Epithelial cell of esophagus (primary cell): ENCODE measurements around the gene LEKR1.
"Not testable (repeated sequence)": the region's sequence is repeated elsewhere in the genome, so short reads cannot be mapped to it uniquely, and the experiment has no call there.

Source experiments
- DNase-seq: peaks from one replicate; pipeline ENCODE4 v3.0.0; 2010; ENCODE audit warnings: low read depth
- H3K4me3 ChIP-seq: 2 replicates; pipeline ENCODE4 v1.5.1; 2011; ENCODE audit warnings: mild to moderate bottlenecking, low read length, control low read depth
- CTCF ChIP-seq: IDR thresholded peaks from 2 replicates; pipeline ENCODE4 v1.5.1; 2011; ENCODE audit warnings: low read depth, mild to moderate bottlenecking, low read length, control low read depth, inconsistent platforms; ENCODE audit not compliant: insufficient read depth; ENCODE audit errors: missing control alignments

The LEKR1 gene

GRCh38 chr3:156816794-156817645, 9.1 kb upstream of the LEKR1 start:
- no peak for TF ChIP-seq CTCF
- DNase-seq, result peak; percentile 76

GRCh38 chr3:156817646-156818272, 8.4 kb upstream of the LEKR1 start:
- TF ChIP-seq CTCF, result no peak
- H3K4me3 ChIP-seq, result peak overlapping the region; percentile 45
- peak; percentile 59 for DNase-seq

More at GRCh38 chr3:156816794-156817645, 9.1 kb upstream of the LEKR1 start:
- peak overlapping the region; percentile 45 for H3K4me3 ChIP-seq

- no peak for TF ChIP-seq CTCF
- H3K4me3 ChIP-seq, result no peak overlapping the region
- DNase-seq, result no peak
Observed at GRCh38 chr3:156818273-156818651, 7.9 kb upstream of the LEKR1 start.

- no peak overlapping the region for H3K4me3 ChIP-seq
- DNase-seq, result peak; percentile 88
- TF ChIP-seq CTCF, result no peak
Observed at GRCh38 chr3:156818890-156819289, 7.3 kb upstream of the LEKR1 start.

DNA sequence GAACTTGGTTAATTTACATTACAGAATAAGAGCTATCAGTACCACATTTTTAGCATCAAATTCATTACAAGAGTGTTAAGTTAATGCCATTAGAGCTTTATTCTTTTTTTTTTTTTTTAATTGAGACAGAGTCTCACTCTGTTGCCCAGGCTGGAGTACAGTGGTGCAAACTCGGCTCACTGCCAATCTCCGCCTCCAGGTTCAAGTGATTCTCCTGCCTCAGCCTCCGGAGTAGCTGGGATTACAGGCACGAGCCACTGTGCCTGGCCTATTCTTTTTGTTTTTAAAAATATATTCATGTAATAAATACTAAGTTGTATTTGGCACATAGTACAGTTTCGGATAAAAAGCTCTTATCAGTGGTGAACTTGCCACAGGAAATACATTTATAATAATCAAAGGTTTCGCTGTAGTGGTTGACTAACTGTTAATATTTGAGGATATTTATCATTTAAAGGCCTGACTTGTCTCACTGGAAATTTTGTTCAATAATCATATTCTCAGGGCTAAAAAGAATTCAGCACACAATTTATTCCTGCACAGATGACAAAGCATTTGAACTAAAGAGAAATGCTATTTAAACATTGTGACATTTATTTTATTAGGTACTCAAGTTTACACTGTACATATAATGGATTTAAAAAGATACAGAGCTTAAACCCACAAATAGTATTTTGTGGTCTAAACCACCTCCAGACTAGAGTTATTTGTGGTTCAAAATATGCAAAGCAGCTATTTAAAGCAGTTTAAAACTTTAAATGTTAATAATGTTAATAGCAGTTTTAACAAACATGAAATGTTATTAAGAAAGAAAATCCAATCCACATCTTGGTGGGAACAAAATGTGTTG, 6.1 kb upstream of the LEKR1 start:
- no peak for DNase-seq
- no peak for TF ChIP-seq CTCF
- H3K4me3 ChIP-seq, result no peak overlapping the region

DNA sequence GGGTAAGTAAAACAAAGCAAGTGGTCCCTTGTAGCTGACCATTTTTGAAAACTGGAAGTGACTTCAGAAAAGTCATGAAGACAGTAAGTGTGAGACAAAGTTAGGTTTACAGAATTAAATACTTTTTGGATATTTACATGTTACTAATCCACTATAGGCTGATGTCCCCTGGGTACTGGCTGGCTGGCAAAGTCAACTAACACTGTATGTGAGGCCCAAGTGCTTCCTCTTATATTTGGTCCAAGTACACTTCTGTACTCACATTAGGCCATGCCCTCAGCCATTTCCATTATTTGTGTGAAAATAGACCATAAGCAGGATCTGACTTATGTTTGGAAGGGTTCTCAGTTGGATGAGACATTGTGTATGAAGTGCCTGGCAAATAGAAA, 5.5 kb upstream of the LEKR1 start:
- TF ChIP-seq CTCF, result no peak
- H3K4me3 ChIP-seq, result no peak overlapping the region
- no peak for DNase-seq

DNA sequence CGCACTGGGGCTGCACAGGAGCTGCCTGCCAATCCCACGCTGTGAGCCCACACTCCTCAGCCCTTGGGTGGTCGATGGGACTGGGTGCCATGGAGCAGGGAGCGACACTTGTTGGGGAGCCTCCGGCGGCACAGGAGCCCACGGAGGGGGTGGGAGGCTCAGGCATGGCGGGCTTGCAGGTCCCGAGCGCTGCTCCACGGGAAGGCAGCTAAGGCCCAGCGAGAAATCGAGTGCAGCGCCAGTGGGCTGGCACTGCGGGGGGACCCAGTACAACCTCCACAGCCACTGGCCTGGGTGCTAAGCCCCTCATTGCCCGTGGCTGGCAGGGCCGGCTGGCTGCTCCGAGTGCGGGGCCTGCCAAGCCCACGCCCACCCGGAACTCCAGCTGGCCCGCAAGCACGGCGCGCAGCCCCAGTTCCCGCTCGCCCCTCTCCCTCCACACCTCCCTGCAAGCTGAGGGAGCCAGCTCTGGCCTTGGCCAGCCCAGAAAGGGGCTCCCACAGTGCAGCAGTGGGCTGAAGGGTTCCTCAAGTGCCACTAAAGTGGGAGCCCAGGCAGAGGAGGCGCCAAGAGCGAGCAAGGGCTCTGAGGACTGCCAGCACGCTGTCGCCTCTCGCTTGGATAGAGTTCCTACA, 3.4 kb upstream of the LEKR1 start:
- not testable (repeated sequence) for DNase-seq, H3K4me3 ChIP-seq
